Panc1 (cell line): Measurements from ENCODE around the gene IFFO2.

ENCODE experiments used
- POLR2AphosphoS5 ChIP-seq: IDR thresholded peaks from 2 replicates; pipeline ENCODE4 v1.6.1; 2012; ENCODE audit warnings: mild to moderate bottlenecking, low read depth, low read length, moderate library complexity
- SIN3A ChIP-seq: IDR thresholded peaks from 2 replicates; pipeline ENCODE4 v1.6.1; 2012; ENCODE audit warnings: low read depth, mild to moderate bottlenecking, low read length, moderate library complexity, borderline replicate concordance; ENCODE audit not compliant: insufficient read depth
- TF ChIP-seq, protein P1 (sequence below): fragments of 450-650 bp; IDR thresholded peaks from 2 replicates; pipeline ENCODE4 v1.5.1; 2017; ENCODE audit warnings: mild to moderate bottlenecking

DNA sequence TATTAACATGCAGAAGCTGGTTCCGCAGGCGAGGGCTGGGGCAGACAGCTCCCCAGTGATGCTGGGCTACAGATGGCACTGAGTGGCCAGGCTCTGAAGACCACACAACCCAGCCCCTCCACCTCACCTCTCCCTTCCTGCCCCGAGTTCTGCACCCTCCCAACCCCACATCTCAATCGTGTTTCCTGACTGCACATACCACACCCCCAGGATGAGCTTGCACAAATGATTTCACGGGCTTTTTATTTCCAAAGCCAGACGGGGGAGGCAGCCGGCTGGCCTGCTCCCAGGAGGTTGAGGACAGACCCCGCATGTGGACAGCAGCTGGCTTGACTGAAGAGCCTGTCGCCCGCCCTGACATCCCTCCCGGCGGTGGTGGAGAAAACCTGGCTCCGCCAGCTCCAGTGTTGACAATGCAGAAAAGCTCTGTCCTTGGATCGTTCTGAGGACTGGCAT lies 32.7 kb downstream of the IFFO2 start:
- TF ChIP-seq, protein P1, sequence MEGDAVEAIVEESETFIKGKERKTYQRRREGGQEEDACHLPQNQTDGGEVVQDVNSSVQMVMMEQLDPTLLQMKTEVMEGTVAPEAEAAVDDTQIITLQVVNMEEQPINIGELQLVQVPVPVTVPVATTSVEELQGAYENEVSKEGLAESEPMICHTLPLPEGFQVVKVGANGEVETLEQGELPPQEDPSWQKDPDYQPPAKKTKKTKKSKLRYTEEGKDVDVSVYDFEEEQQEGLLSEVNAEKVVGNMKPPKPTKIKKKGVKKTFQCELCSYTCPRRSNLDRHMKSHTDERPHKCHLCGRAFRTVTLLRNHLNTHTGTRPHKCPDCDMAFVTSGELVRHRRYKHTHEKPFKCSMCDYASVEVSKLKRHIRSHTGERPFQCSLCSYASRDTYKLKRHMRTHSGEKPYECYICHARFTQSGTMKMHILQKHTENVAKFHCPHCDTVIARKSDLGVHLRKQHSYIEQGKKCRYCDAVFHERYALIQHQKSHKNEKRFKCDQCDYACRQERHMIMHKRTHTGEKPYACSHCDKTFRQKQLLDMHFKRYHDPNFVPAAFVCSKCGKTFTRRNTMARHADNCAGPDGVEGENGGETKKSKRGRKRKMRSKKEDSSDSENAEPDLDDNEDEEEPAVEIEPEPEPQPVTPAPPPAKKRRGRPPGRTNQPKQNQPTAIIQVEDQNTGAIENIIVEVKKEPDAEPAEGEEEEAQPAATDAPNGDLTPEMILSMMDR: no peak
- TF ChIP-seq POLR2AphosphoS5 (no peak), SIN3A (no peak)
